GM06990 (cell line): ENCODE results near the gene RAB44.

ENCODE experiments used
- DNase-seq: peaks from one replicate; pipeline ENCODE4 v3.0.0-alpha.2; 2011; ENCODE audit not compliant: insufficient read length; ENCODE audit errors: extremely low read depth
- H3K27me3 ChIP-seq: replicated peaks from 2 replicates; pipeline ENCODE4 v1.6.0; 2011; ENCODE audit warnings: low read length; ENCODE audit not compliant: control insufficient read depth, insufficient read depth
- H3K36me3 ChIP-seq: 2 replicates; pipeline ENCODE4 v1.5.1; 2011; ENCODE audit warnings: low read length; ENCODE audit not compliant: control insufficient read depth, insufficient read depth
- H3K4me3 ChIP-seq: replicated peaks from 2 replicates; pipeline ENCODE4 v1.5.1; 2011; ENCODE audit warnings: low read depth, mild to moderate bottlenecking, control low read depth, low read length
- TF ChIP-seq, protein P1 (sequence below): IDR thresholded peaks from 2 replicates; pipeline ENCODE4 v1.5.1; 2011; ENCODE audit warnings: low read length, control low read depth, mild to moderate bottlenecking, inconsistent platforms; ENCODE audit not compliant: insufficient read depth, poor library complexity, severe bottlenecking

Gene RAB44

DNA sequence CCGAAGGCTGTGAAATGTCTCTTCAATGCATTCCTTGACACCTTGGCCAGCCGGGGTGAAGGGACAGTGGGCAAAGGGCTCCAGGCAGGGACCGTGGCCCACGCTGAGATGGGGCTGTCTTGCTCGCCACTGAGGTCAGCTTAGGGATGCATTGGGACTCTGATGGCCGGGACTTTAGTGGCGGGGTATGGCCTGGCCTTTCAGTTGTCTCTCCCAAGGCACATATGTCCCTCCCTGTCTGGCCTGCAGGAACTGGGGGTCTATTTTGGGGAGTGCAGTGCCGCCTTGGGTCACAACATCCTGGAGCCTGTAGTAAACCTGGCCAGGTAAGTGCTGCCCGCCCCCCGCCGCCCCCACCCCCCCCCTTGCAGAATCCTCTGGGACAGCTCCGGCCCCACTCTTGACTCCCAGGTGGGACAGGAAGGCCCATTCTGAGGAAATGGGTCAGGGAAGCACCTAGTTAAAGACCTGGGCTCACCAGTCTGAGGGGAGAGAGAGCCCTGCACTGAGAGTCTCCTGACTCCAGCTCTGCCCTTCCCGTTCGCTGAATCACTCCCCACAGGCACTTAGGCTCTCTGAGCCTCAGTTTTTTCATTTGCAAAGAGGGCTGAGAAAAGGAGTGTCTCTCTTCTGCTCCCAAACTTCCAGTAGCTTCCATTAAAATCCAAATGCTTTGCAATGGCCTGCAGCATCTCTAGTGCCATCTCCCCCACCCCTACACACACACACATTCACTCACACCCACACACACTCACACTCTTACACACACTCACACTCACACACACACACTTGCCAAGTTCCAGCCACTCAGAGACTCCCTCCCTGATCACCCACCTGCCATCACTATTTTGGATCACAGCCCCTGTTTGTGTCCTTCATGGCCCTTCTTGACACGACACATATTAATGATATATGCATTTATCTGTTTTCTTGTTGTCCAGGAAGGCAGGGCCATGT, 33.1 kb downstream of the RAB44 start:
- Histone ChIP-seq H3K36me3 (no peaks in the 10 kb centered on the region), H3K4me3 (no peak overlapping the region), H3K27me3 (no peaks in the 10 kb centered on the region)
- DNase-seq = no peak
- TF ChIP-seq, protein P1, sequence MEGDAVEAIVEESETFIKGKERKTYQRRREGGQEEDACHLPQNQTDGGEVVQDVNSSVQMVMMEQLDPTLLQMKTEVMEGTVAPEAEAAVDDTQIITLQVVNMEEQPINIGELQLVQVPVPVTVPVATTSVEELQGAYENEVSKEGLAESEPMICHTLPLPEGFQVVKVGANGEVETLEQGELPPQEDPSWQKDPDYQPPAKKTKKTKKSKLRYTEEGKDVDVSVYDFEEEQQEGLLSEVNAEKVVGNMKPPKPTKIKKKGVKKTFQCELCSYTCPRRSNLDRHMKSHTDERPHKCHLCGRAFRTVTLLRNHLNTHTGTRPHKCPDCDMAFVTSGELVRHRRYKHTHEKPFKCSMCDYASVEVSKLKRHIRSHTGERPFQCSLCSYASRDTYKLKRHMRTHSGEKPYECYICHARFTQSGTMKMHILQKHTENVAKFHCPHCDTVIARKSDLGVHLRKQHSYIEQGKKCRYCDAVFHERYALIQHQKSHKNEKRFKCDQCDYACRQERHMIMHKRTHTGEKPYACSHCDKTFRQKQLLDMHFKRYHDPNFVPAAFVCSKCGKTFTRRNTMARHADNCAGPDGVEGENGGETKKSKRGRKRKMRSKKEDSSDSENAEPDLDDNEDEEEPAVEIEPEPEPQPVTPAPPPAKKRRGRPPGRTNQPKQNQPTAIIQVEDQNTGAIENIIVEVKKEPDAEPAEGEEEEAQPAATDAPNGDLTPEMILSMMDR = no peak

DNA sequence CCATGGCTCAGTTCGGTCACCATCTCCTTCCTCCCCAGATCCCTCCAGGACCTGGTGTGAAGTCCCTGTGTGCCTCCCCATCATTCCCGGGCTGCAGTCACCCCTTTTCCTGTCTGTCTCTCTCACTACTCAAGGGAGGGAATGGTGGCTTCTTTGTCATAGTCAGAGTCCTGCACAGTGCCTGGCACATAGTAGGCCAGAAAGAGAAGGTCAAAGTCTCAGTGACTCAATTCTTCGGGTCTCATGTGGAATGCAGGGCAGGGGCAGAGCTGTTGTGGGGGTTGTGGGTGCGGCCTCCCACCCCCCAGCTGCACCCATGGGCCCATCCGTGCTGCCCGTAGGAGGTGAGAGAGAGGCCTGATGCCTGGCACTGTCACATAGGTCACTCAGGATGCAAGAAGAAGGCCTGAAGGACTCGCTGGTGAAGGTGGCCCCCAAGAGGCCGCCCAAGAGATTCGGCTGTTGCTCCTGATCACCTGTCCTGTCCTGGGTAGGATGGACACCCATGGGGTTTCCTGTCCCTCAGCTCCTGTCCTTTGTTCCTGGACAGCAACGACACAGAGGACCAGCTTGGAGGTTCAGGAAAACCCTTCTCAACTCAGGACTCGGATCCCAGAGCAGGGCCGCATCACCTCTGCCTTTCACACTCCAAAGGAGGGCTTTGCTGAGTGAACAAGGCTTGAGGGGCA, 34.1 kb downstream of the RAB44 start:
- H3K36me3 ChIP-seq = no peaks in the 10 kb centered on the region
- no peak overlapping the region for H3K4me3 ChIP-seq
- no peak for DNase-seq
- TF ChIP-seq, protein P1 = no peak
- H3K27me3 ChIP-seq = no peaks in the 10 kb centered on the region

- no peak for DNase-seq
Observed at GRCh38 chr6:36733300-36733699, 35.7 kb downstream of the RAB44 start.

GRCh38 chr6:36734486-36735060, 36.9 kb downstream of the RAB44 start:
- Histone ChIP-seq H3K36me3 (no peaks in the 10 kb centered on the region), H3K27me3 (no peaks in the 10 kb centered on the region), H3K4me3 (no peak overlapping the region)
- DNase-seq = no peak
- TF ChIP-seq, protein P1 = no peak

More at GRCh38 chr6:36733300-36733699, 35.7 kb downstream of the RAB44 start:
- H3K27me3 ChIP-seq = no peaks in the 10 kb centered on the region
- no peaks in the 10 kb centered on the region for H3K36me3 ChIP-seq
- TF ChIP-seq, protein P1 = no peak
- no peak overlapping the region for H3K4me3 ChIP-seq

GRCh38 chr6:36735110-36736071, 37.8 kb downstream of the RAB44 start:
- Histone ChIP-seq H3K4me3 (no peak overlapping the region), H3K36me3 (no peaks in the 10 kb centered on the region), H3K27me3 (no peaks in the 10 kb centered on the region)
- no peak for DNase-seq
- TF ChIP-seq, protein P1 = no peak
